ENCODE measurements around the gene SBNO1. TPM values are rescaled to one million over a fixed set of nuclear protein-coding genes. Genes with fewer than 3 reads are reported as not detected.

Gene SBNO1
- total and polyA plus RNA-seq, 2 donors (not counting 3 experiments of a cell fraction or from before 2014, with no cell fraction given) = 4.8 to 34.2 TPM

DNA sequence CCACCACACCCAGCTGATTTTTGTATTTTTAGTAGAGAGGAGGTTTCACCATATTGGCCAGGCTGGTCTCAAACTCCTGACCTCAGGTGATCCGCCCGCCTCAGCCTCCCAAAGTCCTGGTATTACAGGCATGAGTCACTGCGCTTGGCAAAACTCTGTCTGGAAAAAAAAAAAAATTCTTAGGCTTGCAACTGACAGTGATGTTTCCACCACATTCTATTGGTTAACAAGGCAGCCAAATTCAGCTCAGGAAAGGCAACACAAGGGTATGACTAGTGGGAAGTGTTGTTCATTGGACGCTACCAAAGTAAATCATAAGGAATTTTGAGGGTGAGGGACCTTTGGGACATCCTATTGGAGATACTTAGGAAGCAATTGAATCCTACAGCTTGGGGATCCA lies 2.9 kb upstream of the SBNO1 start:
- no peak for DNase-seq (ENCODE audit: low read depth, low spot score)
- Histone ChIP-seq H3K9me3 (replicated peaks; ENCODE audit: control insufficient read depth, insufficient read depth, low read length) (no peaks in the 10 kb centered on the region), H3K9ac (replicated peaks; ENCODE audit: extremely low read depth, insufficient read depth, low read length) (no peak overlapping the region), H3K27me3 (ENCODE audit: control insufficient read depth in 2 of 2, insufficient read depth in 2 of 2, low read length in 2 of 2) (no peaks in the 10 kb centered on the region), H3K36me3 (ENCODE audit: control insufficient read depth in 2 of 2, extremely low read depth in 1 of 2, insufficient read depth in 2 of 2, low read length in 2 of 2) (no peaks in the 10 kb centered on the region), H4K20me1 (replicated peaks; ENCODE audit: control insufficient read depth, extremely low read depth, insufficient read depth, low read length) (no peaks in the 10 kb centered on the region), H3K27ac (ENCODE audit: insufficient read depth, low read depth, low read length) (no peak overlapping the region), H3K79me2 (ENCODE audit: control insufficient read depth, insufficient read depth, low read length) (peaks cover 21% of the 10 kb centered on the region), H3K4me3 (replicated peaks in 1 of 3; ENCODE audit: insufficient read depth in 1 of 3, low read depth in 1 of 3, low read length in 3 of 3) (no peak overlapping the region), H3K9me1 (replicated peaks; ENCODE audit: control insufficient read depth, extremely low read depth, insufficient read depth, low read length) (no peaks in the 10 kb centered on the region), H2AFZ (ENCODE audit: low read depth, low read length) (no peak overlapping the region), H3K4me1 (ENCODE audit: control insufficient read depth, extremely low read depth, insufficient read depth, low read length) (peaks cover 13% of the 10 kb centered on the region), H3K4me2 (ENCODE audit: insufficient read depth, low read length) (no peak overlapping the region)
- intact Hi-C loops (cut with micrococcal nuclease) (no loop called here), dilution Hi-C loops (cut with MboI; ENCODE audit: extremely low pct_ligation_motif_present, low sequenced_read_pairs) (no loop called here)
- no TSS peak for BruUV-seq (replicated peaks)
- TF ChIP-seq, protein P1, sequence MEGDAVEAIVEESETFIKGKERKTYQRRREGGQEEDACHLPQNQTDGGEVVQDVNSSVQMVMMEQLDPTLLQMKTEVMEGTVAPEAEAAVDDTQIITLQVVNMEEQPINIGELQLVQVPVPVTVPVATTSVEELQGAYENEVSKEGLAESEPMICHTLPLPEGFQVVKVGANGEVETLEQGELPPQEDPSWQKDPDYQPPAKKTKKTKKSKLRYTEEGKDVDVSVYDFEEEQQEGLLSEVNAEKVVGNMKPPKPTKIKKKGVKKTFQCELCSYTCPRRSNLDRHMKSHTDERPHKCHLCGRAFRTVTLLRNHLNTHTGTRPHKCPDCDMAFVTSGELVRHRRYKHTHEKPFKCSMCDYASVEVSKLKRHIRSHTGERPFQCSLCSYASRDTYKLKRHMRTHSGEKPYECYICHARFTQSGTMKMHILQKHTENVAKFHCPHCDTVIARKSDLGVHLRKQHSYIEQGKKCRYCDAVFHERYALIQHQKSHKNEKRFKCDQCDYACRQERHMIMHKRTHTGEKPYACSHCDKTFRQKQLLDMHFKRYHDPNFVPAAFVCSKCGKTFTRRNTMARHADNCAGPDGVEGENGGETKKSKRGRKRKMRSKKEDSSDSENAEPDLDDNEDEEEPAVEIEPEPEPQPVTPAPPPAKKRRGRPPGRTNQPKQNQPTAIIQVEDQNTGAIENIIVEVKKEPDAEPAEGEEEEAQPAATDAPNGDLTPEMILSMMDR (IDR thresholded peaks at IDR 0.05; ENCODE audit: extremely low read depth in 1 of 2, insufficient read depth in 1 of 2, low read depth in 1 of 2, low read length in 2 of 2) = no peak
- TF ChIP-seq MYC (IDR thresholded peaks at IDR 0.05; ENCODE audit: low read depth, low read length) (no peak), GATA2 (IDR thresholded peaks at IDR 0.05; ENCODE audit: insufficient read depth, insufficient read length, low read depth, low read length) (no peak), JUN (IDR thresholded peaks at IDR 0.05; ENCODE audit: borderline replicate concordance, insufficient read depth, insufficient read length, low read depth) (no peak), POLR2A (IDR thresholded peaks at IDR 0.05; ENCODE audit: low read depth, low read length) (no peak), EZH2 (IDR thresholded peaks at IDR 0.05; ENCODE audit: borderline replicate concordance, low read depth, low read length, severe bottlenecking) (no peak), POLR2AphosphoS5 (IDR thresholded peaks at IDR 0.05; ENCODE audit: insufficient read depth, low read depth, low read length) (no peak), FOS (IDR thresholded peaks at IDR 0.05; ENCODE audit: borderline replicate concordance, insufficient read depth, low read length) (no peak)
- TF ChIP-seq, protein P2, sequence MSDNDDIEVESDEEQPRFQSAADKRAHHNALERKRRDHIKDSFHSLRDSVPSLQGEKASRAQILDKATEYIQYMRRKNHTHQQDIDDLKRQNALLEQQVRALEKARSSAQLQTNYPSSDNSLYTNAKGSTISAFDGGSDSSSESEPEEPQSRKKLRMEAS (IDR thresholded peaks at IDR 0.05; ENCODE audit: insufficient read depth, insufficient read length) = no peak
- CTCF ChIA-PET = interaction anchor here (1.3 to 3.0 kb wide), 2 partner anchors 9 to 16 kb away, joined by 4 to 51 read pairs; partner anchors contain the start of gene KMT5A
- no peak for FAIRE-seq
- POLR2A ChIA-PET = no interaction called here
